Forelimb muscle (tissue), 1 donor: ENCODE results near the gene FBXO11. TPM values are rescaled to one million over a fixed set of nuclear protein-coding genes. Genes with fewer than 3 reads are reported as not detected.

Experiments used
- polyA plus RNA-seq: library from polyadenylated mRNA; unstranded; fragments of 120-200 nt; gene quantifications from one replicate; pipeline ENCODE4 v1.2.1, GENCODE V29; 2013; ENCODE audit not compliant: insufficient read length

FBXO11 gene
- polyA plus RNA-seq, 1 donor = 47.7 TPM

Other genes starting within 250 kb of the FBXO11 start
- 38.1 TPM for gene MSH6, start 123.4 kb downstream of the FBXO11 start, polyA plus RNA-seq